Neutrophil (primary cell): ENCODE results near the gene SORBS2.

Experiments used
- H3K27ac ChIP-seq: fragments of 200-600 bp; sonication (generic); 2 replicates; pipeline ENCODE4 v1.5.1; 2016; ENCODE audit warnings: mild to moderate bottlenecking, moderate library complexity
- H3K27me3 ChIP-seq: fragments of 200-600 bp; sonication (generic); 2 replicates; pipeline ENCODE4 v1.6.0; 2016; ENCODE audit warnings: mild to moderate bottlenecking
- H3K36me3 ChIP-seq: fragments of 200-600 bp; sonication (generic); 2 replicates; pipeline ENCODE4 v1.5.1; 2017
- H3K4me1 ChIP-seq, 2 experiments: fragments of 200-600 bp in 1 of 2; sonication (generic) in 1 of 2; 1 replicate in 1 of 2; 2 replicates in 1 of 2; pipeline versions ENCODE4 v1.5.1 to v1.6.1; 2013 to 2016; ENCODE audit warnings: low read depth in 1 of 2, low read length in 1 of 2, mild to moderate bottlenecking in 1 of 2, moderate library complexity in 1 of 2; ENCODE audit not compliant: control insufficient read depth in 1 of 2, insufficient read depth in 1 of 2
- H3K4me3 ChIP-seq, 2 experiments: fragments of 200-600 bp in 1 of 2; sonication (generic) in 1 of 2; 1 replicate in 1 of 2; 2 replicates in 1 of 2; pipeline ENCODE4 v1.5.1; 2013 to 2016; ENCODE audit warnings: low read depth in 1 of 2, low read length in 1 of 2, mild to moderate bottlenecking in 1 of 2, moderate library complexity in 1 of 2
- H3K9me3 ChIP-seq: fragments of 200-600 bp; sonication (generic); 2 replicates; pipeline ENCODE4 v1.5.1; 2016
- TF ChIP-seq, protein P1 (sequence below): fragments of 200-600 bp; sonication (generic); IDR thresholded peaks from 2 replicates; pipeline ENCODE4 v1.5.1; 2016; ENCODE audit warnings: antibody characterized with exemption

The SORBS2 gene

DNA sequence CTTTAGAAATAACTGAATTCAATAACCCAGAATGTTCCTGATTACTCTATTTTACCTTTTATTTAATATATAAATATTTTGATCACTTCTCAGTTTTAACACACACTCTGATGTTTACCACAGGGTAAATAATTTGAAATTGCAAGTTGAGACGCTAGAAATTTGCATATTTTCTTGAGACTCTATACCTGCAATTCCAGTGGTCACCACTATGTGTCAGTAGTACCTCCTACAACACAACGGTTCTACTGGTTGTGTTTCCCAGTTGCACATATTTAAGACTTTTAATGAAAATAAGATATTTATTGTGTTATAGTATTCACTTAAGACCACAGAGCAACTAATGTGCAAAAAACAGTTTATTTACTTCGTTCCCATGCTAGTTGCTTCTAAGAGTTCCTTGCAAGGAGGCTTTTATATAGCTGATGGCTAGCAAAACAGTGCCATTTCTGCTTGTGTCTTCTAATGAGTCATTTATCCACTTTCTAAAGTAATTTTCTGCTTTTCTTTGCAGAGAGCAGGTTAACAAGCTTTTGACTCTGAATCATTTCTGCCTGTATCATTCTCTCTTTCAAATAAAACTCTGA lies 177.8 kb downstream of the SORBS2 start:
- TF ChIP-seq, protein P1, sequence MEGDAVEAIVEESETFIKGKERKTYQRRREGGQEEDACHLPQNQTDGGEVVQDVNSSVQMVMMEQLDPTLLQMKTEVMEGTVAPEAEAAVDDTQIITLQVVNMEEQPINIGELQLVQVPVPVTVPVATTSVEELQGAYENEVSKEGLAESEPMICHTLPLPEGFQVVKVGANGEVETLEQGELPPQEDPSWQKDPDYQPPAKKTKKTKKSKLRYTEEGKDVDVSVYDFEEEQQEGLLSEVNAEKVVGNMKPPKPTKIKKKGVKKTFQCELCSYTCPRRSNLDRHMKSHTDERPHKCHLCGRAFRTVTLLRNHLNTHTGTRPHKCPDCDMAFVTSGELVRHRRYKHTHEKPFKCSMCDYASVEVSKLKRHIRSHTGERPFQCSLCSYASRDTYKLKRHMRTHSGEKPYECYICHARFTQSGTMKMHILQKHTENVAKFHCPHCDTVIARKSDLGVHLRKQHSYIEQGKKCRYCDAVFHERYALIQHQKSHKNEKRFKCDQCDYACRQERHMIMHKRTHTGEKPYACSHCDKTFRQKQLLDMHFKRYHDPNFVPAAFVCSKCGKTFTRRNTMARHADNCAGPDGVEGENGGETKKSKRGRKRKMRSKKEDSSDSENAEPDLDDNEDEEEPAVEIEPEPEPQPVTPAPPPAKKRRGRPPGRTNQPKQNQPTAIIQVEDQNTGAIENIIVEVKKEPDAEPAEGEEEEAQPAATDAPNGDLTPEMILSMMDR: peak; percentile 40

DNA sequence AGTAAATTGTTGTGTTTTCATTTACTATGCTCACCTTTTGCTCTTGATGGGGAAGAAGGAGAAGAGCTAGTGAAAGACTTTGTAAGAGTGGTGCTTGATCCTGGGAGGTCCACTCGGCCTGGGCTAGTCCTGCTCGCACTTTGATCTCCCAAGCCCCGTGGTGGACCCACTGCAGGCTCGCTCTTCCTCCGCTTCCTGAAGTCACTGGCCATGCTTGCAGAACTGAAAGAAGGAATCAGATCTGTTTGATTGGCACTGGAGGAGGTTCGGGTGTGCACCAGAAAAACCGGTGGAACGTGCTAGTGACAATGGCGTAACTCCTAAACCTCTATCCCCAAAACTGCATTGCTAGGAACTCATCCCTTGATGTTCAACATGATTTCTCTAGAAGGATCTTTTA lies 185.2 kb downstream of the SORBS2 start:
- Histone ChIP-seq H3K27me3 (no peaks in the 10 kb centered on the region), H3K4me3 (no peak overlapping the region), H3K4me1 (no peaks in the 10 kb centered on the region), H3K27ac (no peak overlapping the region), H3K9me3 (no peaks in the 10 kb centered on the region), H3K36me3 (no peaks in the 10 kb centered on the region)
- TF ChIP-seq, protein P1: no peak

More for the DNA sequence above, 177.8 kb downstream of the SORBS2 start:
- H3K27me3 ChIP-seq: peaks cover 34% of the 10 kb centered on the region
- no peak overlapping the region for H3K4me3 ChIP-seq
- no peaks in the 10 kb centered on the region for H3K4me1 ChIP-seq
- no peak overlapping the region for H3K27ac ChIP-seq
- H3K9me3 ChIP-seq: no peaks in the 10 kb centered on the region
- H3K36me3 ChIP-seq: no peaks in the 10 kb centered on the region

DNA sequence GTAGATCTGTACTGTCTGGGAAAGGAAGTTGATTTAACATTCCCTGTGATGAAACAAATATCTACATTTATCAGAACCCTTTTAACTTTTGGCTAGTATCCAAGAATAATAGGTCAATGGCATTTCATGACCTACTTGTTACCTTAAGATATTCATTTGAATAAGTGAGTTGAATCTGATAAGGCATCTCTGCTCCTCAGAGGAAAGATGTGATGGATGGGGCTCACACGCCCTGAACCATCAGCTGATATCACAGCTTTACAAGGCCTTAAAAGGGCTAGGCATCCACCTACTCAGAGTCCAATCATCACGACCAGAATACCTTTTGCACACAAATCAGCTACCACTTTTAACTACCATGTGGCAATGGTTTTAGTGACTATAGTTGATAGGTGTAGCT lies 186.5 kb downstream of the SORBS2 start:
- H3K36me3 ChIP-seq: no peaks in the 10 kb centered on the region
- no peak overlapping the region for H3K27ac ChIP-seq
- H3K4me3 ChIP-seq: no peak overlapping the region
- H3K27me3 ChIP-seq: no peaks in the 10 kb centered on the region
- H3K4me1 ChIP-seq: no peaks in the 10 kb centered on the region
- TF ChIP-seq, protein P1: no peak
- H3K9me3 ChIP-seq: no peaks in the 10 kb centered on the region

DNA sequence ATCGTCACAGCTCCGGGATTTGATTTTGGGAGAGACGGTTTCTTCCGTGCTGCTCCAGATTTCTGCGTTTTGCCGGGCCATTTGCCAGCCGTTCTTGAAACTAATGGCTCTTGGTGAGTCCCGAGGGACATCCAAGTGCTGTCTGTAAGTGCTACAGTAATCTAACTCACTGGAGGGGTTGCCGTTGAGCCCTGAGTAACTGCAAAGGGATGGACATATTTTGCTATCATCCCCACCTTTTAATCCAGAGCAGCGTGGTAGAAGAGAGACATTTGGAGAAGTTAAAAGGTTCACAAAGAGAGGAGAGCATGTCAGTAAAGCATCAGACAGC lies 187.8 kb downstream of the SORBS2 start:
- Histone ChIP-seq H3K4me1 (no peaks in the 10 kb centered on the region), H3K27me3 (no peaks in the 10 kb centered on the region), H3K4me3 (no peak overlapping the region), H3K36me3 (no peaks in the 10 kb centered on the region), H3K9me3 (no peaks in the 10 kb centered on the region), H3K27ac (no peak overlapping the region)
- TF ChIP-seq, protein P1: no peak

DNA sequence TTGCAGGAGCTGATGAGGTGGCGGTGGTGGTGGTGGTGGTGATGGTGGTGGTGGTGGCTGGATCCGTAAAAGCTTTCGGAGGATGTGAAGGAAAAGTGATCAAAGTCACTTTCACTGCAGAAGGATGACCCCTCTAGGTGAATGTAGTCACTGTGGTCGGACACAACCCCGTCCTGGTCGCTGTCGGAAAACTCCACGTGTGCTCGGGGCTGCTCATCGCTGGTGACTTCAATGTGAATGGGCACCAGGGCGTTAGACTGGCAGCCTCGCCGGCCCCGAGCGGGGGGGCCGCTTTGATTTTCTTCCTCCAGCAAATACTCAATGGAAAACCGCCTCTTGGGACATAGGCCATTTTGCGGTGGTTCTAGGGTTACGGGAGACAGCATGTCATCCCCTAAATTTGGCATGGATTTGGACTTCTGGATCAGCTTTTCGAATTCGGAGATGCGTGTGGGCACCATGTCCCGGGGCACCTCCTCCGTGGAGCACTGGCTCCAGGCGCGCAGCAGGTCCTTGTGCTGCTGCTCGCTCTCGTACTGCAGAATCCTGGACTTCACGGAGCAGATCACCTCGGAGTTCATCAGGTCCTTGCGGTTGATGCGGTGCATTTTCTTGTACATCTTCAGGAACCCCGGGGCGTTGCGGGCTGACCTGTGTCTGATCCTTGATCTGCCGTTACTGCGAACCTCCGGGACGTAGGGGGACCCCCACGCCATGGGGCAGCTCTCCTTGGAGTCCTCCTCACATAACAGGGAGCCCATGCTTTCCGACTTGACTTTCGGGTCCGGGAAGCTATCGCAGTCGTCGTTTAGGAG lies 188.3 kb downstream of the SORBS2 start:
- Histone ChIP-seq H3K27ac (no peak overlapping the region), H3K4me1 (no peaks in the 10 kb centered on the region), H3K36me3 (no peaks in the 10 kb centered on the region), H3K4me3 (no peak overlapping the region), H3K9me3 (no peaks in the 10 kb centered on the region), H3K27me3 (no peaks in the 10 kb centered on the region)
- TF ChIP-seq, protein P1: no peak
